ENCODE measurements around the gene HTR4.

- TF ChIP-seq CTCF (IDR thresholded peaks at IDR 0.05) (no peak), EP300 (IDR thresholded peaks at IDR 0.05) (no peak), POLR2AphosphoS5 (IDR thresholded peaks at IDR 0.05) (no peak), POLR2A (IDR thresholded peaks at IDR 0.05) (no peak)
Observed at GRCh38 chr5:148483750-148484149, 170.6 kb downstream of the HTR4 start.
